VCaP (cell line): Measurements from ENCODE around the gene SCML1.

Source experiments
- H3K27ac ChIP-seq: fragments of 450-650 bp; 2 replicates; pipeline ENCODE4 v1.5.1; 2017
- CTCF ChIP-seq: fragments of 450-650 bp; conservative IDR thresholded peaks from 2 replicates; pipeline ENCODE4 v1.5.1; 2017; ENCODE audit warnings: mild to moderate bottlenecking, moderate library complexity

SCML1 gene

GRCh38 chrX:17705211-17705610, 32.1 kb upstream of the SCML1 start:
- TF ChIP-seq CTCF = no peak

GRCh38 chrX:17706676-17707075, 30.6 kb upstream of the SCML1 start:
- H3K27ac ChIP-seq = no peak overlapping the region
- no peak for TF ChIP-seq CTCF

More at GRCh38 chrX:17705211-17705610, 32.1 kb upstream of the SCML1 start:
- H3K27ac ChIP-seq = no peak overlapping the region

GRCh38 chrX:17707731-17708130, 29.6 kb upstream of the SCML1 start:
- no peak overlapping the region for H3K27ac ChIP-seq
- TF ChIP-seq CTCF = no peak

GRCh38 chrX:17710871-17711301, 26.4 kb upstream of the SCML1 start:
- no peak overlapping the region for H3K27ac ChIP-seq
- TF ChIP-seq CTCF = no peak

GRCh38 chrX:17713288-17713687, 24.0 kb upstream of the SCML1 start:
- TF ChIP-seq CTCF = no peak
- no peak overlapping the region for H3K27ac ChIP-seq

- no peak for TF ChIP-seq CTCF
- H3K27ac ChIP-seq = no peak overlapping the region
These were observed 18.6 kb upstream of the SCML1 start for GRCh38 chrX:17718649-17719165.

GRCh38 chrX:17719711-17720110, 17.6 kb upstream of the SCML1 start:
- no peak overlapping the region for H3K27ac ChIP-seq
- TF ChIP-seq CTCF = no peak
